Measurements from ENCODE around the gene ABCE1.
"Not testable (repeated sequence)": the region's sequence is repeated elsewhere in the genome, so short reads cannot be mapped to it uniquely, and the experiment has no call there.

ABCE1 gene

GRCh38 chr4:145103496-145103895 lies 5.4 kb downstream of the ABCE1 start:
- DNase-seq: no peak

DNA sequence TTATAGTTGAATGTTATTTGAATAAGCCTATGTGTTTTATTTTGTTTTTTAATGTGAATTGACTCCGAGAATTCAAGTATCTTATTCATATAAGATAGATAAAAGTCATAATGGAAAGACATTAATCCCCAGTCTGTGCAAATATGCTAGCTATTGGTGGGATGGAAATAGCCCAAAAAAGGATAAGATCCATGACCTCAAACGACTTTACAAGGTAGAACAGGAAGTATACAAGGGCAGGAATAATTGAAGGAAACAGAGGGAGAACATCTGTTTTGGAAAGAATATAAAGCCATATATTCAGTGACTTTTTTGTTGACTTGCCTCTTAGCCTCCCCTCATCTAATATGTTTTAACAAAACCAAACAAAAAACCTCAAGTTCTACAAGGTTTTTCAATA lies 9.0 kb downstream of the ABCE1 start:
- no peak for DNase-seq

DNA sequence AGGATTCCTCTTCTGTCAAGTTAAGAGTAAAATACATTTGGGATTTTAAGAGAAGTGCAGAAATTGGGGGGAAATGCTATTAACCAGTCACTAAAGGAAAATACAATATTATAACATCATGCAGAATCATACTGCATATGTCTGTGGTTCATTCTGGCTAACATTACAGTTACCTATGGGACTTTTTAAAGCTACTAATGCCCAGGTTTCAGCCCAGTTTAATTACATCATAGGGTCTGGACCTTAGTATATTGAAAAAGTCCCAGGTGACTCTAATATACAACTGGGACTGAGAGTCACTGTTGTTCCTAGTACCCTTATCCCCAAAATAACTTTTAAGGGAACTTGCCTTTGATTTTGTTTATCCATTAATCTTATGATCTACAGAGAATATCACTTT lies 10.0 kb downstream of the ABCE1 start:
- DNase-seq: no peak

DNA sequence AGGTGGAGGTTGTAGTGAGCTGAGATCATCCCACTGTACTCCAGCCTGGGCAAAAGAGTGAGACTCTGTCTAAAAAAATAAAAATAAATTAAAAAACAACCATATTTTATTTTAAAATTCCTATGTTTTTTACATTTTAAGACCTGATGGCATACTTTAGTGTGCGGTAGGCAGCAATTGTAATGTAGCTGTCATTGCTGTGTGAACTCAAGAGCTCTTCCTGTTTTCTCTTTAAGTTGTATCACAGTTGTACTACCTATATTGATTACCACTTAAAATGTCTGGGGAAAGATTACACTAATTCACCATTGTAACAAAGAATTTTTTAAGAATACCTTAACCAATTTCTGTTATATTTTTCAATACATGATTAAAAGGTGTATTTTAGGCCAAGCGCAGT lies 27.3 kb downstream of the ABCE1 start:
- no peak for DNase-seq

DNA sequence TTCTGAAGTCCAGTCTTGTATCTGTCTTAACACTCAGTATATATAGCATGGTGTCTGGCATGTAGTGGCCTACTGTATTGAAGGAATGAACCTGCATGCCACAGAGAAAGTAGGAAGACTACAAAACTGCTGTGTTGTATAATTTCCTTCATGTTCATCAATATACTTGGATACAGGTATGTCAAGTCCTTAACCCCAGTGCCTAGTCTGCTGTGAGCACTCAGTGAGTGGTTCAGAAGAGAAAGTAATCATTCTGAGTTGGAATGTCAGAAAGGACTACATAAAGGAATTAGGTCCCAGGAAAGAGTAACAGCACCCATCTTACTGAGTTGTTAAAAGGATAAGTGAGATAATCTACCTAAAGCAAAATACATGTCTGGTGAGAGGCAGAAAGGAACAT lies 32.0 kb downstream of the ABCE1 start:
- no peak for DNase-seq

GRCh38 chr4:145130788-145131399 lies 32.8 kb downstream of the ABCE1 start:
- no peak for DNase-seq

DNA sequence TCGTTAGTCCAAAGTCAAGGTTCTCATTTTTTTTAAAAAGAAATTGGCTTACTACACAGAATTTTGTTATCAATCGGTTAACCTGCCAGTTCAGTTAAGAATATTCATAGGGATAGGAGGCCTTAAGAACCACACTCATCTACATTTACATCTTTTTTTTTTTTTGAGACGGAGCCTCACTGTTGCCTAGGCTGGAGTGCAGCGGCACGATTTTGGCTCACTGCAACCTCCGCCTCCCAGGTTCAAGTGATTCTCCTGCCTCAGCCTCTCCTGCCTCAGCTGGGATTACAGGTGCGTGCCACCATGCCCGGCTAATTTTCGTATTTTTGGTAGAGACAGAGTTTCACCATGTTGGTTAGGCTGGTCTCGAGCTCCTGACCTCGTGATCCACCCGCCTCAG lies 33.7 kb downstream of the ABCE1 start:
- DNase-seq: no peak

DNA sequence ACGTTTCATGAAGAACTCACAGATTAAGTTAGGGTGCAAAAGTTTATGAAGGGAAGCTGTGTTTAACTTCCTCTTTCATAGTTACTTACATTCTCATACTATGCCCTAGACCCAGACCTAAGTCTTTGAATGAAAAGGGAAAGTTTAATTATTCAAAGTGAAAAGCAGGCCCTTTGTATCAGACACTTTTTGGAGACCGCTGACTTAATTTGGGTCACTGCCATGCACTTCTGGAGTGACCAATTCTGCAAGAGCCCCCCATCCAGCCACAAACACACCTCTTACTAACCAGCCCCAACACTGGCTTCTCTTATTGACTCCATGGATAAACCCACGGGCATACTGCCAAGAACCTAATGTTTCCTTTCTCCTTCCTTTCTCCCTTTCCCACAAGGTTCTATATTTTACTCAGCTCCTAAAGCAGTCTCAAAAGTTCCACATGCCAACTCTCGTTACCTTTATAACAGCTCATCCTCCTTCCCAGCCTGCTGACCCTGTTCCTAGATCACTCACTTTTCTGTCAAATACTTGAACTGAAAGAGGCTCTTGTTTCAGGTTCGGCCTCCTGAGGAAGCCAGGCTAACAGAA lies 34.5 kb downstream of the ABCE1 start:
- DNase-seq: no peak

- not testable (repeated sequence) for DNase-seq
Measured at GRCh38 chr4:145136219-145136618, 38.1 kb downstream of the ABCE1 start.

- no peak for DNase-seq
Measured at GRCh38 chr4:145148980-145149379, 50.9 kb downstream of the ABCE1 start.

GRCh38 chr4:145153181-145153903 lies 55.2 kb downstream of the ABCE1 start:
- DNase-seq: no peak

DNA sequence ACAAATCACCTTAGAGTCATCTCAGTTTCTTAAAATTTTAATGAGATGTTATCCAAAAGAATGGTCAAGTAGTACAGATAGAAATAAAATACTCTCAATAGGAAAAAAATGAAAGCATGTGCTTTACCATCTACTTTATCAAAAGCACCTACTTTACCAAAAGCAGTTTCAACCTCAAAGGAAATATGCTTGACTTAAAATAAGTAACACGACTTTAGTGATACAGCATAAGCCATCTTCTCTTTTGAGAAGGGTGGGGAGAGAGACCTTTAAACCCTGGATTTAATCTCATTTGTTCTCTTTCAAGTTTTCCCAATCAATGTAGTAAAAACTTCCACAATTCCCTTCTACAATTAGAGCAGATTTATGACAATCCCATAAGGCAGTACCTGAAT lies 55.8 kb downstream of the ABCE1 start:
- DNase-seq: no peak

DNA sequence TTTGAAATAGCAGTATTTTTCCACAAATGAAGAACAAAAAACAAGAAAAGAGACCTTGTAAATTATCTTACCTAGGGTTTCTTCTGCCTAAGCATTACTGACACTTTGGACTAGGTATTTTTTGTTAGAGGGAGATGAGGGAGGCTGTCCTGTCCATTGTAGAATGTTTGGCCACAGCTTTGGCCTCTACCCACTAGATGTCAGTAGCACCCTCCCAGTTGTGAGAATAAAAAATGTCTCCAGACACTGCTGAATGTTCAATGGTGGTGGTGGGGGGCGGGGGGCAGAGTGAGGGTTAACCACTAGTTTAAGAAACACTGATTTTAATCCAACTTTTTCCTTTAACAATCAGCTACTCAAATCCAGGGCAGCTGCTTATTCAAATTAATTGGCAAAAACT lies 56.5 kb downstream of the ABCE1 start:
- DNase-seq: no peak

- DNase-seq: no peak
Measured at GRCh38 chr4:145155268-145155870, 57.3 kb downstream of the ABCE1 start.

DNA sequence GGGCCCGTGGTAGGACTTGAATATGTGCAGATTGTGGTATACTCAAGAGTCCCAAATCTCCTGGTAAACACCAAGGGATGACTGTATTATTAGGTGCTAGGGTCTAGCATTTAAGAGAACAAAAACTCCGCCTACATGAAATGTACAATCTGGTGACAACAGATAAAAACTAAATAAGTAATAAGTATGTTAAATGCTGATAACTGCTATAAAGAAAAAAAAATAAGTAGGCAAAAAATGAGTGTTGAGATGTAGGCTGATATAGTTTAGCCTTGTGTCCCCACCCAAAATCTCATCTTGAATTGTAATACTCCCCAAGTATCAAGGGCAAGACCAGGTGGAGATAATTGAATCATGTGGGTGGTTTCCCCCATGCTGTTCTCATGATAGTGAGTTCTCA lies 58.9 kb downstream of the ABCE1 start:
- no peak for DNase-seq

DNA sequence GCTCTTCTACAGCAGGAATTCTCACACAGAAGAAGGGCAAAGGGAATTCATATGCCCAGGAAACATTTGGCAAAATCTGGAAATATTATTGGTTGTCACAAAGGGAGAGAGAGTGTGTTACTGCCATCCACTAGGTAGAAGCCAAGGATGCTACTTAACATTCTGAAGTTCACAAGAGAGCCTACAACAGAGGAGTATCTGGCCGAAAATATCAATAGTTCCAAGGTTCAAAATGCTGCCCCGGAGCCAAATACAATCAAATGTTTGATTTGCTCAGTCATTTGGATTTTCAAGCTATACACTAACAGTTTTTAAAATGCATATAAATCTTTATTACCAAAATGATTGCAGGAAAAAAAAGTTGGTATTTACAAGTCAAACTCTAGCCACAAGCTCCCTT lies 63.4 kb downstream of the ABCE1 start:
- no peak for DNase-seq

GRCh38 chr4:145167887-145168286 lies 69.8 kb downstream of the ABCE1 start:
- no peak for DNase-seq

DNA sequence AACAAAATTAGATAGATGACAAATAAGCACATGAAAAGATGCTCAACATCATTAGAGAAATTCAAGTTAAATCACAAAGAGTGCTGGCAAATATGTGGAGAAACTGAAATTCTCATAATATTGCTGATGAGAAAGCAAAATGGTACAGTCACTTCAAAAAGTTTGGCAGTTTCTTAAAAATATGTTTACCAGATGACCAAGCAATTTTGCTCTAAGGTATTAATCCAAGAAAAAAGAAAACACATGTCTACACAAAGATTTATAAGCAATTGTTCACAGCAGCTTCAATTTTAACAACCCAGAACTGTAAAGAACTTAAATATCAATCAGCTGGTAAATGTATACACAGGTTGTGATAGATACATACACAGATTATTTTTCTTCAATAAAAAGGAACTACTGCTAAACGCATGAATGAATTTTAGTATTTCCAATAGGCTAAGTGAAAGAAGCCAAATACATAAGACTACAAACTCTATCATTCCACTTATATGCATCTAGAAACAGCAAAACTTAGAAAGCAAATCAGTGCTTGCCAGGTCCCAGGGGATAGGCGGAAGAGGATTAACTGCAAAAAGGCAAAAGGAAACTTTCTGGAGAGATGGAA lies 70.6 kb downstream of the ABCE1 start:
- no peak for DNase-seq

- no peak for DNase-seq
Measured at GRCh38 chr4:145170223-145170622, 72.1 kb downstream of the ABCE1 start.

- no peak for DNase-seq
Measured at GRCh38 chr4:145171911-145172310, 73.8 kb downstream of the ABCE1 start.

DNA sequence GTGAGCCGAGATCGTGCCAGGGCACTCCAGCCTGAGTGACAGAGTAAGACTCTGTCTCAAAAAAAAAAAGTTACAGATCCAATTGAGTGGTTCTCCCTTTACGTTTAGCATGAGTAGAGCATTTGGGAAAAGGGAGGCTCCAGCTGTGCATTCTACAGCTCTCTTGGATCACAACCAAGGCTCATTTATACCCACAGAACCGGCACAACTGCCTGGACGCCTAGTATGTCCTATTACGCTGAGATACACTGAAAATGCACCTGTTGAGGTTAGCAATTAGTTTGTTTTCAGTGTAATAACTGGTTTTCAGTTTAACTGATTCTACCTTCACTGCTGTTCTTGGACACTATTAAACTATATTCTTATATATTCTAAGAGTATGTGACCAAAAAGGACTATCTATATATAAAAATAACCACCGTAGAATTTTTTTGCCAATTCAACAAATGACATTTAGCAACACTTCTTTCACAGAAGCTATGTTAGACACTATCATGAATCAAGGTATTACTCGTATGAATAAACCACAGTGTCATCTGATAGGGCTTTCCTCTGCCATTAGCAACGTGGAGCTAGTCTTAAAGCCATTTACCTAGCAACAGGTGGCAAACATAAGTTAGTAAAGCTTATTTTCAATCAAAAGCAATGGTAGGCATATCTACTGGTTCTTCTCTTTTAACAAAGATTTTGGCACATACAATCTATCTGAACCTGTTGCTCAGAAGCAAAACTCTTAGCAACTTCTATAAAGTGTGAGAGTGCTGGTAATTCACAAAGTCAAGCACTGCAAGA lies 78.7 kb downstream of the ABCE1 start:
- DNase-seq: no peak

DNA sequence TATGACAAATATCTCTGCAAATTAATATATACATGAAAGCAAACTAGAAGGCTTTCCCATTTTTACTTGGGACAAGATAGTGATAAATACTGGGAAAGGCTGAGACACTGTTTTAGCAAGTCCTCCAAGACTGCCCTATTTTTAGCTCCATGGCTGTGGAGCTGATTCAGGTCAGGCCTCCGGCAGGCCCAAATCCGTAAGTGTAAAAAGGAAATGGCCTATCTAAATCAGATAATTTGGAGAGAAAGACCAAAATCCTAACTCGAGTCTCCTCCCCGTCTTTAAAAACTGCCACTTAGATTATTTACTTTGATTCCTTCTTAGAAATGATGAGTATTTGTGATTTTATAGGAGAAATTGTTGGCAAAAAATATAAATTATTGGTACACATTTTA lies 79.4 kb downstream of the ABCE1 start:
- DNase-seq: no peak

Measured in NCI-H510A treated with DMSO at 0.1 percent for 48 hours (cell line).